WERI-Rb-1 (cell line): ENCODE results near the gene HERC6.

Experiments
- DNase-seq: peaks from one replicate; pipeline ENCODE4 v3.0.0-alpha.2; 2020
- H3K27ac ChIP-seq: fragments of 250-450 bp; sonication (Bioruptor Pico); 2 replicates; pipeline ENCODE4 v1.5.1; 2020; ENCODE audit warnings: mild to moderate bottlenecking, moderate library complexity
- H3K27me3 ChIP-seq: fragments of 250-450 bp; sonication (Bioruptor Pico); 2 replicates; pipeline ENCODE4 v1.5.1; 2021; ENCODE audit warnings: mild to moderate bottlenecking, low read depth, moderate library complexity; ENCODE audit not compliant: insufficient read depth, severe bottlenecking
- H3K36me3 ChIP-seq: fragments of 250-450 bp; sonication (Bioruptor Pico); 2 replicates; pipeline ENCODE4 v1.5.1; 2020; ENCODE audit warnings: mild to moderate bottlenecking, moderate library complexity
- H3K4me3 ChIP-seq: 2 replicates; pipeline ENCODE4 v1.5.1; 2011; ENCODE audit warnings: low read depth, mild to moderate bottlenecking, control low read depth, low read length
- H3K9me3 ChIP-seq: fragments of 250-450 bp; sonication (Bioruptor Pico); 2 replicates; pipeline ENCODE4 v1.5.1; 2021; ENCODE audit warnings: mild to moderate bottlenecking, moderate library complexity; ENCODE audit not compliant: severe bottlenecking
- TF ChIP-seq, protein P1 (sequence below): IDR thresholded peaks from 2 replicates; pipeline ENCODE4 v1.5.1; 2011; ENCODE audit warnings: low read depth, mild to moderate bottlenecking, control low read depth, inconsistent platforms, low read length

HERC6 gene

GRCh38 chr4:88381123-88381522 is 2.5 kb downstream of the HERC6 start:
- DNase-seq, result no peak

DNA sequence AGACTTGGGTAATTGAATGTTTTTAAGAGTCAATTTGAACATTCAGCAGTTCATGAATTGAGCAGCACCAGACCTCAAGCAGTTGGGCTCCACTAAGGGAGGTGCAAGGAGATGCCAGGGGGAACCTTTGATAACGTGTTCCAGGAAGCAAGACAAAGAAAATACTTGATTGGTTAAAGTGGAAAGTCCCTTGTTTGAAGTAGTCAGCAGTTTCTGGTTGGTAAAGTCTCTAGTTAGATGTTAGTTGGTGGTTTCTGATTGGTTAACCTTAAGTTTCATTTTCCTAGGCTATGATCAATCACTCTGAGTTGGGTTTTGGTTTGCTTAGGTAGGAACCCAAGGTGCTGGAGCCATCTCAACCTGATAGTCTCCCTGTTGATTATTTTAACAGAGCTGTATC is 4.0 kb downstream of the HERC6 start:
- H3K27me3 ChIP-seq, result peaks cover 13% of the 10 kb centered on the region
- H3K4me3 ChIP-seq, result no peak overlapping the region
- DNase-seq, result no peak

More at GRCh38 chr4:88381123-88381522, 2.5 kb downstream of the HERC6 start:
- Histone ChIP-seq H3K9me3 (no peaks in the 10 kb centered on the region), H3K27ac (no peak overlapping the region), H3K27me3 (peaks cover 13% of the 10 kb centered on the region), H3K4me3 (no peak overlapping the region), H3K36me3 (no peaks in the 10 kb centered on the region)
- TF ChIP-seq, protein P1, sequence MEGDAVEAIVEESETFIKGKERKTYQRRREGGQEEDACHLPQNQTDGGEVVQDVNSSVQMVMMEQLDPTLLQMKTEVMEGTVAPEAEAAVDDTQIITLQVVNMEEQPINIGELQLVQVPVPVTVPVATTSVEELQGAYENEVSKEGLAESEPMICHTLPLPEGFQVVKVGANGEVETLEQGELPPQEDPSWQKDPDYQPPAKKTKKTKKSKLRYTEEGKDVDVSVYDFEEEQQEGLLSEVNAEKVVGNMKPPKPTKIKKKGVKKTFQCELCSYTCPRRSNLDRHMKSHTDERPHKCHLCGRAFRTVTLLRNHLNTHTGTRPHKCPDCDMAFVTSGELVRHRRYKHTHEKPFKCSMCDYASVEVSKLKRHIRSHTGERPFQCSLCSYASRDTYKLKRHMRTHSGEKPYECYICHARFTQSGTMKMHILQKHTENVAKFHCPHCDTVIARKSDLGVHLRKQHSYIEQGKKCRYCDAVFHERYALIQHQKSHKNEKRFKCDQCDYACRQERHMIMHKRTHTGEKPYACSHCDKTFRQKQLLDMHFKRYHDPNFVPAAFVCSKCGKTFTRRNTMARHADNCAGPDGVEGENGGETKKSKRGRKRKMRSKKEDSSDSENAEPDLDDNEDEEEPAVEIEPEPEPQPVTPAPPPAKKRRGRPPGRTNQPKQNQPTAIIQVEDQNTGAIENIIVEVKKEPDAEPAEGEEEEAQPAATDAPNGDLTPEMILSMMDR, result no peak

GRCh38 chr4:88390128-88390527 is 11.5 kb downstream of the HERC6 start:
- Histone ChIP-seq H3K27ac (no peak overlapping the region), H3K27me3 (no peaks in the 10 kb centered on the region), H3K36me3 (no peaks in the 10 kb centered on the region), H3K4me3 (no peak overlapping the region), H3K9me3 (no peaks in the 10 kb centered on the region)
- no peak for DNase-seq
- TF ChIP-seq, protein P1, result no peak

More for the DNA sequence above, 4.0 kb downstream of the HERC6 start:
- TF ChIP-seq, protein P1, result no peak
- no peaks in the 10 kb centered on the region for H3K9me3 ChIP-seq
- H3K27ac ChIP-seq, result no peak overlapping the region
- H3K36me3 ChIP-seq, result no peaks in the 10 kb centered on the region

DNA sequence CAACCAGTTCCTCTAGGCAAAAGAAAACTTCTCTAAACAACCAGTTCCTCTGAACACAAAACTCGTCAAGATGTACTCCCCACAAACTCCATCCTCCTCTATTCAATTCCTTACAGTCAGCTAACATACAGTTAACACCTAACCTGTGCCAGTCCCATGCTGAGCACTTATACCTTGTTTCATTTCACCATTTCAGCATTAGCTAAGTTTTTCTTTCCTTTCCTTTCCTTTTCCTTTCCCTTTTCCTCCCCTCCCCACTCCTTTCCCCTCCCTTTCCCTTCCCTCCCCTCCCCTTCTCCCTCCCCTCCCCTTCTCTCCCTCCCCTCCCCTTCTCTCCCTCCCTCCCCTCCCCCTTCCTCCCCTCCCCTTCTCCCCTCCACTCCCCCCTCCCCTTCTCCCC is 13.1 kb downstream of the HERC6 start:
- no peaks in the 10 kb centered on the region for H3K9me3 ChIP-seq
- no peaks in the 10 kb centered on the region for H3K36me3 ChIP-seq
- no peak for DNase-seq
- H3K27ac ChIP-seq, result no peak overlapping the region
- H3K27me3 ChIP-seq, result no peaks in the 10 kb centered on the region
- TF ChIP-seq, protein P1, result no peak
- H3K4me3 ChIP-seq, result no peak overlapping the region

DNA sequence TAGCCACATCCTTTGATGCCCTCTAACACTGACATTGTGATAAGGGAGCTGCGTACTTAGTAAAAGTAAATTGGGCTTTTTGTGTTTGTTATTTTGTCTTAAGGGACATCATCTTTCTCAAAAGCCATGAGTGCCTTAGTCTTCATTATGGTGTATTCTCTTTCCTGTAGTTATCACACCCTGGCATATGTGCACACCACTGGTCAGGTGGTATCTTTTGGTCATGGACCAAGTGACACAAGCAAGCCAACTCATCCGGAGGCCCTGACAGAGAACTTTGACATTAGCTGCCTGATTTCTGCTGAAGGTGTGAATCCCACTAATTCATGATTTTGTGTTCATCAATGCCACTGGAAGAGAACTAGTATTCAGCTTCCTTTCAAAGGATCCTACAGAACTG is 18.0 kb downstream of the HERC6 start:
- Histone ChIP-seq H3K27me3 (no peaks in the 10 kb centered on the region), H3K9me3 (no peaks in the 10 kb centered on the region), H3K27ac (no peak overlapping the region), H3K36me3 (no peaks in the 10 kb centered on the region), H3K4me3 (no peak overlapping the region)
- DNase-seq, result no peak
- TF ChIP-seq, protein P1, result no peak

DNA sequence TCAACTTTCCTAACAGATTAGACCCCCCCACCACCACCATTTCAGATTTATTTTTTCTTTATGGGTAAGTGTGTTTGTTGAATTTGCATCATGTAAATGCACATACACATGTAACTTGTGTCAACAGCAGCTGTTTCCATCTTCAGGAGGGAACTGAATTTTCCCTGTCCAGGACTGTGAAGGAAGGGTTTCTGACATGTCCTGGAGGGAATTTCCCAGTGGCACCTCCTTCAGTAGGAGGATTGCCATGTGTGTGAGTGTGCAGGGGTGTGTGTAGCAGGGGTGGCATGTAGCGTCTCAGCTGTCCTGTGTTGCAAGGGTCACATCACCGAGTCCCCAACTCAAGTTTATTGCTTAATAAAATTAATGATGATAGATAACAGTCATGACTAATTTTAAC is 19.7 kb downstream of the HERC6 start:
- H3K36me3 ChIP-seq, result no peaks in the 10 kb centered on the region
- H3K27me3 ChIP-seq, result no peaks in the 10 kb centered on the region
- no peak overlapping the region for H3K4me3 ChIP-seq
- H3K27ac ChIP-seq, result no peak overlapping the region
- no peaks in the 10 kb centered on the region for H3K9me3 ChIP-seq
- DNase-seq, result no peak
- TF ChIP-seq, protein P1, result no peak
